ENCODE data around the gene G2E3.
"Not testable (repeated sequence)": the region's sequence is repeated elsewhere in the genome, so short reads cannot be mapped to it uniquely, and the experiment has no call there.

G2E3 gene

DNA sequence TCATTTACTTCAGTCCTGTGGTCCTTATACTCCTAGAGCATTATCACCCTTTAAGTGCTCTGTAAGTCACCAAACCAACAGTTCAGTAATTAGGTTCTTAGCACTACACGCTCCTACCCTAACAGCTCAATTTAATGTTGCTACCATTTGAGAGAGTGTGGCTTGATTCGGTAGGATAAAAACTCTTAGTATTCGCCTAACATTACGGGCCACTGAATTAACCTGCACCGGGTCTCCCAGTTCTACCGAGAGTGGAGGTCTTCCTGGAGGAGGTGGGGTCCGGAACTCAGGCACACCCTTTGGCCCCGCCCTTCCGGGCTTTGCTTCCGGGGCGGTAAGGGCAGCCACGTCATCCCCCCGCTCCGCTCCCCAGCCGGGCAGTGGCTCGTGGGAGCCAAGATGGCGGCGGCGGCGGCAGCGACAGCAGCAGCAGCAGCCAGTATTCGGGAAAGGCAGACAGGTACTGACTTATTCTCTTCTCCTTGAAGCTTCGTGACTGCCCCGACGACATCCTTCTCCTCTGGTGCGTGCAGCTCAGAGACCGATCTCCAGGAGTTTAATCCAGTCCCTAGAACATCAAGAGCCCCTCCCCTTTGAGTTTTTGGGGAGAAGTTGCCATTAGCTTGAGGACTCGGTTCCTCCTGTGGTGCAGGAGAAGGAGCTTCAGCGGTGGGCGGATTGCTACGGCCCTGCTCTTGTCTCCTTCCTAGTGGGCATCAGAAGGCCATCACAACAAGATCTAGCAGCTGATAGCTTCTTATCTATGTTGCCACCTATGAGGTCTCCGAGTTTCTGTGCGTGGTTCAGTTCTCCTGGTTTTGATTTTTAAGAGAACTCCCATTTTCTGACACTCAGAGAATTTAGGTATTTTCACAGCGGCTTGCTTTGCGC is 63.2 kb downstream of the G2E3 start, which contains the start of gene SCFD1:
Gene SCFD1, plus strand, starts transcription at position 380 of the 891 bp plus-strand sequence. Its CDS starts 20 bp downstream, at position 400.
- TF ChIP-seq CTCF (IDR thresholded peaks at IDR 0.05; ENCODE audit: low read depth, low read length): no peak

DNA sequence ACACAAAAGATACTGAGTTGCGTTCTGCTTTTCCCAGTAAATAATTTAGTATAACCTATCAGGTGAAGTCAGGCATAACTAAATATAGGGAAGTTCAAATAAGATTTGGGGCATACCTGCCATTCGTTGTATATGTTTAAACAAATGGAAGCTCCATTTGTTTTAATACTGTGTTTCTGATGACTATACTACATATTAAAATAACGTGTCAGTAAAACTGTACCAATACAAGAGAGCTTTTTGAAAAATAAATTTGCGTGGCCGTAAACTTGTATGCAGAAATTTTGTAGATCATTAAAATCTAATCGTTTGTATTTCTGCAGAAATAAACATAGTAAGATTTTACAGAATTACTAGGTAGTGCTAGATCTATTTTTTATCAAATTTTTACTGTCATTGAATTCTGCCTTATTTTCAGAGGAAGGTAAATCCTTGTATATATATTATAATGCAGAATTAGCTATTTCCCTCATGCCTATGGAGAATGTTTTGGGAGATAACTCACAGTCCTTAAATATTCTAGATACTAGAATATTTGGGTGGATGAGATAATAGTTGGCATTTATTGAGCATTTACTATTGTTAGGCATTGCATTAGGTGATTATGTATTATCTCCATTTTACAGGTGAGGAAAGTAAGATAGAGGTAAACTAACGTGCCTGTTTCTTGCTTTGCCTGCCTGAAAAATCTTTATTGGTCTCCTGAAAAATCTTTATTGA is 64.6 kb downstream of the G2E3 start:
- no peak for TF ChIP-seq CTCF (IDR thresholded peaks at IDR 0.05; ENCODE audit: low read depth, low read length)
- H3K4me3 ChIP-seq (ENCODE audit: low read depth, low read length): peak overlapping the region; percentile 98

More for the DNA sequence above, 63.2 kb downstream of the G2E3 start, which contains the start of gene SCFD1:
- peak within 1 kb of the TSS; percentile 98 for H3K4me3 ChIP-seq (ENCODE audit: low read depth, low read length)

- H3K4me3 ChIP-seq (ENCODE audit: low read depth, low read length): peak overlapping the region; percentile 98; the same call in 1 of the 2 replicates
- no peak for TF ChIP-seq CTCF (IDR thresholded peaks at IDR 0.05; ENCODE audit: low read depth, low read length)
These were observed 65.1 kb downstream of the G2E3 start for GRCh38 chr14:30624132-30624423.

- TF ChIP-seq CTCF (IDR thresholded peaks at IDR 0.05; ENCODE audit: low read depth, low read length): no peak
These were observed 66.6 kb downstream of the G2E3 start for GRCh38 chr14:30625533-30625932.

DNA sequence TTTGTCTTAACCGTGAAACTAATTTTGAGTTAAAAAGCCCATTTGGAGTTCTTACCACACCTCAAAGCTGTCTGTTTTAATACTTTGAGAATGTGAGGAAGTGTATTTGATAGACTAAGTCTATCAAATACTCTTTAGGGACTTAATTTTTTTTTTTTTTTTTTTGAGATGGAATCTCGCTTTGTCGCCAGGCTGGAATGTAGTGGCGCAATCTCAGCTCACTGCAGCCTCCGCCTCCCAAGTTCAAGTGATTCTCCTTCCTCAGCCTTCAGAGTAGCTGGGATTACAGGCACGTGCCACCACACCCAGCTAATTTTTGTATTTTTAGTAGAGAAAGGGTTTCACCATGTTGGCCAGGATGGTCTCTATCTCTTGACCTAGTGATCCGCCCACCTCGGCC is 70.5 kb downstream of the G2E3 start:
- not testable (repeated sequence) for H3K4me3 ChIP-seq (ENCODE audit: low read depth, low read length)

More at GRCh38 chr14:30625533-30625932, 66.6 kb downstream of the G2E3 start:
- H3K4me3 ChIP-seq (ENCODE audit: low read depth, low read length): no peak overlapping the region

DNA sequence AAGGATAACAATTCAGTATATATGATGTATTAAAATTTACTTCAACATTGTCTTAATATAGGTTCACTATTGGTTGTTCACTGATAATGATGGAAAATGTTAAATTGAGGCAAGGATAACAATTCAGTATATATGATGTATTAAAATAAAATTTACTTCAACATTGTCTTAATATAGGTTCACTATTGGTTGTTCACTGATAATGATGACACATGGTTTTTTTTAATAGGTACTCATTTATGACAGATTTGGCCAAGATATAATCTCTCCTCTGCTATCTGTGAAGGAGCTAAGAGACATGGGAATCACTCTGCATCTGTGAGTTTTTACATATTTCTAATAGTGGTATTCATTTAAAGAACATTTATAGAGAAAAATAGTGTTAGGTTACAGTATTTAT is 71.3 kb downstream of the G2E3 start:
- TF ChIP-seq CTCF (IDR thresholded peaks at IDR 0.05; ENCODE audit: low read depth, low read length): no peak
- H3K4me3 ChIP-seq (ENCODE audit: low read depth, low read length): no peak overlapping the region

DNA sequence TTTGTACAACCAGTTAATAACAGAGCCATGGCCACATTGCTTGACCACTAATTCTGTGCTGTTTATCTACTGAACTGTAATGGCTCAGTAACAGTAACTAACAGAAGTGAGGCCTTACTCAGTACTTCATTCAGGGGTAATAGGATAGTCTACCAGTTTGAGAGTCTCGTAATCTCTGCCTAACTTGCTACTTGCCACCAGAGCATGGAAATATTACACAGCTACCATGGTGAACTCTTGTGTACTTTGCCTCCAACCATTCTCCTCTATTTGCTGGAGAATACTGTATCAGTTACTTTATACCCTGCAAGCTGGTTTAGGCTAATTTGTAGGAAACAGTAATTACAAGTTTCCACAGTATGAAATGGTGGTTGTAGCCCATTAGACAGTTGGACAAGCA is 73.8 kb downstream of the G2E3 start:
- H3K4me3 ChIP-seq (ENCODE audit: low read depth, low read length): no peak overlapping the region
- TF ChIP-seq CTCF (IDR thresholded peaks at IDR 0.05; ENCODE audit: low read depth, low read length): no peak
